IMR-90 (cell line): Measurements from ENCODE around the gene SERPING1. TPM values are rescaled to one million over a fixed set of nuclear protein-coding genes. Genes with fewer than 3 reads are reported as not detected.

Experiments
- ATAC-seq: fragments of 200-7000 bp; cut with Tn5 transposase; 2 replicates; pipeline ENCODE4 v1.9.1; 2020; ENCODE audit warnings: low read depth, mild to moderate bottlenecking, moderate library complexity
- BruUV-seq: library from RNA; stranded (reverse); fragments of 400-500 nt; replicated peaks from 2 replicates; lab custom pipeline; 2021; lab: Mats Ljungman, UMichigan
- CTCF ChIA-PET: fragments of 300-600 bp; formaldehyde crosslinking; extraction: SDS; loops from one replicate; lab custom pipeline; 2021; ENCODE audit warnings: antibody characterized with exemption; lab: Yijun Ruan, JAX
- POLR2A ChIA-PET: fragments of 300-600 bp; sonication (Branson Sonifier 250); formaldehyde crosslinking; loops from one replicate; lab custom pipeline; 2022; ENCODE audit warnings: antibody characterized with exemption; ENCODE audit not compliant: unreplicated experiment; lab: Charles Lee
- DNase-seq: peaks from one replicate; pipeline ENCODE4 v3.0.0; 2013
- H2AFZ ChIP-seq: replicated peaks from 2 replicates; pipeline ENCODE3; 2013; ENCODE audit warnings: low read length, mild to moderate bottlenecking; ENCODE audit not compliant: poor library complexity
- H2AK5ac ChIP-seq: 2 replicates; pipeline ENCODE4 v1.6.1; 2013; ENCODE audit warnings: low read depth, low read length, inconsistent platforms
- H2AK9ac ChIP-seq: replicated peaks from 2 replicates; pipeline ENCODE3; 2013; ENCODE audit warnings: mild to moderate bottlenecking, low read depth, low read length, moderate library complexity; ENCODE audit not compliant: poor library complexity
- H2BK120ac ChIP-seq: 2 replicates; pipeline ENCODE4 v1.6.1; 2013; ENCODE audit warnings: low read depth, low read length, inconsistent platforms
- H2BK15ac ChIP-seq: 3 replicates; pipeline ENCODE4 v1.6.1; 2013; ENCODE audit warnings: low read depth, low read length, inconsistent platforms
- H2BK20ac ChIP-seq: 2 replicates; pipeline ENCODE4 v1.6.1; 2013; ENCODE audit warnings: low read depth, mild to moderate bottlenecking, inconsistent platforms, low read length, moderate library complexity
- H2BK5ac ChIP-seq: 2 replicates; pipeline ENCODE4 v1.6.1; 2013; ENCODE audit warnings: mild to moderate bottlenecking, low read depth, low read length, inconsistent platforms; ENCODE audit not compliant: poor library complexity, severe bottlenecking
- H3K14ac ChIP-seq: replicated peaks from 2 replicates; pipeline ENCODE4 v1.6.1; 2013; ENCODE audit warnings: low read depth, low read length, inconsistent platforms
- H3K18ac ChIP-seq: 2 replicates; pipeline ENCODE4 v1.6.1; 2013; ENCODE audit warnings: low read depth, low read length, control low read depth
- H3K23ac ChIP-seq: 2 replicates; pipeline ENCODE4 v1.6.1; 2013; ENCODE audit warnings: low read depth, low read length, inconsistent platforms
- H3K27ac ChIP-seq: 2 replicates; pipeline ENCODE4 v1.5.1; 2013; ENCODE audit warnings: mild to moderate bottlenecking, control low read depth, low read length; ENCODE audit not compliant: insufficient read depth
- H3K27me3 ChIP-seq: 2 replicates; pipeline ENCODE4 v1.6.1; 2013; ENCODE audit warnings: low read length; ENCODE audit not compliant: control insufficient read depth, insufficient read depth
- H3K36me3 ChIP-seq: 2 replicates; pipeline ENCODE4 v1.6.1; 2013; ENCODE audit warnings: low read length, mixed read lengths; ENCODE audit not compliant: control insufficient read depth, insufficient read depth
- H3K4ac ChIP-seq: 2 replicates; pipeline ENCODE4 v1.6.1; 2013; ENCODE audit warnings: low read depth, low read length, inconsistent platforms
- H3K4me1 ChIP-seq: 2 replicates; pipeline ENCODE4 v1.6.1; 2013; ENCODE audit warnings: low read length, mixed read lengths; ENCODE audit not compliant: control insufficient read depth, insufficient read depth
- H3K4me2 ChIP-seq: 2 replicates; pipeline ENCODE4 v1.6.1; 2013; ENCODE audit warnings: low read depth, mild to moderate bottlenecking, control low read depth, low read length, moderate library complexity
- H3K4me3 ChIP-seq: 2 replicates; pipeline ENCODE4 v1.5.1; 2013; ENCODE audit warnings: low read depth, mild to moderate bottlenecking, control low read depth, low read length, moderate library complexity; ENCODE audit not compliant: insufficient read depth
- H3K56ac ChIP-seq: 2 replicates; pipeline ENCODE4 v1.6.1; 2013; ENCODE audit warnings: low read length, inconsistent platforms; ENCODE audit not compliant: insufficient read depth; ENCODE audit errors: extremely low read depth
- H3K79me1 ChIP-seq, 2 experiments: 2 replicates each; pipeline ENCODE4 v1.6.1; 2013; ENCODE audit warnings: low read length in 2 of 2, inconsistent platforms in 1 of 2, low read depth in 1 of 2
- H3K9ac ChIP-seq: 2 replicates; pipeline ENCODE4 v1.6.1; 2013; ENCODE audit warnings: low read depth, low read length, control low read depth
- H3K9me1 ChIP-seq: 2 replicates; pipeline ENCODE4 v1.6.1; 2013; ENCODE audit warnings: low read length, inconsistent platforms; ENCODE audit not compliant: insufficient read depth
- H3K9me3 ChIP-seq: 2 replicates; pipeline ENCODE4 v1.6.1; 2013; ENCODE audit warnings: low read length; ENCODE audit not compliant: control insufficient read depth, insufficient read depth
- H4K20me1 ChIP-seq: 2 replicates; pipeline ENCODE4 v1.6.1; 2013; ENCODE audit warnings: low read length, inconsistent platforms; ENCODE audit not compliant: insufficient read depth
- H4K5ac ChIP-seq: 2 replicates; pipeline ENCODE4 v1.6.1; 2013; ENCODE audit warnings: mild to moderate bottlenecking, low read depth, low read length, control low read depth
- H4K8ac ChIP-seq, 2 experiments: 2 replicates each; pipeline ENCODE4 v1.6.1; 2013; ENCODE audit warnings: low read depth in 2 of 2, low read length in 2 of 2, control low read depth in 1 of 2, inconsistent platforms in 1 of 2
- H4K91ac ChIP-seq: 2 replicates; pipeline ENCODE4 v1.6.1; 2013; ENCODE audit warnings: low read depth, low read length, inconsistent platforms; ENCODE audit not compliant: insufficient read depth
- BHLHE40 ChIP-seq: fragments of 150-350 bp; IDR thresholded peaks from 2 replicates; pipeline ENCODE4 v1.6.1; 2016; ENCODE audit warnings: mild to moderate bottlenecking, low read depth, low read length
- CEBPB ChIP-seq: IDR thresholded peaks from 2 replicates; pipeline ENCODE4 v1.6.1; 2012; ENCODE audit warnings: low read depth, low read length, improper control_type of control experiment
- CHD1 ChIP-seq: IDR thresholded peaks from 2 replicates; pipeline ENCODE4 v1.6.1; 2012; ENCODE audit warnings: low read depth, low read length, improper control_type of control experiment
- CTCF ChIP-seq: conservative IDR thresholded peaks from 2 replicates; pipeline ENCODE4 v1.5.1; 2012; ENCODE audit warnings: mild to moderate bottlenecking, low read depth, low read length, improper control_type of control experiment
- FOS ChIP-seq: fragments of 150-350 bp; IDR thresholded peaks from 2 replicates; pipeline ENCODE4 v1.6.1; 2016; ENCODE audit warnings: low read depth, low read length
- MAFK ChIP-seq: IDR thresholded peaks from 2 replicates; pipeline ENCODE4 v1.6.1; 2012; ENCODE audit warnings: low read depth, low read length, improper control_type of control experiment
- MAZ ChIP-seq: IDR thresholded peaks from 2 replicates; pipeline ENCODE4 v1.6.1; 2012; ENCODE audit warnings: low read depth, mild to moderate bottlenecking, low read length, improper control_type of control experiment, moderate library complexity, borderline replicate concordance
- MXI1 ChIP-seq: IDR thresholded peaks from 2 replicates; pipeline ENCODE4 v1.6.1; 2012; ENCODE audit warnings: low read depth, mild to moderate bottlenecking, low read length, moderate library complexity, borderline replicate concordance
- NFE2L2 ChIP-seq: fragments of 150-350 bp; IDR thresholded peaks from 2 replicates; pipeline ENCODE4 v1.6.1; 2016; ENCODE audit warnings: low read depth, mild to moderate bottlenecking, low read length
- POLR2A ChIP-seq: IDR thresholded peaks from 2 replicates; pipeline ENCODE4 v1.6.1; 2012; ENCODE audit warnings: mild to moderate bottlenecking, low read depth, low read length
- RAD21 ChIP-seq: IDR thresholded peaks from 2 replicates; pipeline ENCODE4 v1.6.1; 2012; ENCODE audit warnings: low read length, improper control_type of control experiment
- RCOR1 ChIP-seq: IDR thresholded peaks from 2 replicates; pipeline ENCODE4 v1.6.1; 2012; ENCODE audit warnings: mild to moderate bottlenecking, low read length, improper control_type of control experiment; ENCODE audit not compliant: insufficient replicate concordance
- RFX5 ChIP-seq: IDR thresholded peaks from 2 replicates; pipeline ENCODE4 v1.8.0; 2012; ENCODE audit warnings: low read depth, mild to moderate bottlenecking, low read length, moderate library complexity
- SMC3 ChIP-seq: fragments of 150-350 bp; IDR thresholded peaks from 2 replicates; pipeline ENCODE4 v1.6.1; 2016; ENCODE audit warnings: low read depth, mild to moderate bottlenecking, antibody characterized with exemption, low read length, moderate library complexity
- USF2 ChIP-seq: fragments of 150-350 bp; IDR thresholded peaks from 2 replicates; pipeline ENCODE4 v1.6.1; 2017; ENCODE audit warnings: mild to moderate bottlenecking, antibody characterized with exemption, low read length, low read depth
- WGBS, 2 experiments: methylation state at CpG; one replicate each; pipeline versions ENCODE4 v1.1.5 to v1.1.7; 2013; ENCODE audit warnings: missing lambda C conversion rate in 2 of 2; ENCODE audit not compliant: insufficient read length in 1 of 2; ENCODE audit errors: extremely low coverage in 2 of 2; 5-methylcytosine and 5-hydroxymethylcytosine counted together
- dilution Hi-C: fragments of 300-500 bp; cut with HindIII; formaldehyde crosslinking; loops from one replicate; pipeline ENCODE4 v1.14.3; 2018; ENCODE audit warnings: low sequenced_read_pairs; ENCODE audit not compliant: unreplicated experiment
- in situ Hi-C: fragments of 300-500 bp; cut with MboI; formaldehyde crosslinking; loops from 3 replicates; pipeline ENCODE4 v1.14.3; 2019; ENCODE audit warnings: low sequenced_read_pairs, inconsistent platforms, mixed read lengths
- intact Hi-C: fragments of 100-400 bp; cut with micrococcal nuclease; formaldehyde crosslinking; loops from 2 replicates; pipeline ENCODE4 v1.10.0; 2022
- polyA plus RNA-seq, 3 experiments: library from polyadenylated mRNA; depleted of rRNA; stranded (reverse); fragments of >200 nt; gene quantifications; 2 replicates each; pipeline ENCODE4 v1.2.3, GENCODE V29; 2012; ENCODE audit warnings: low replicate concordance in 1 of 3
- total RNA-seq: library from RNA; depleted of rRNA; stranded (reverse); fragments of >200 nt; gene quantifications from 2 replicates; pipeline ENCODE4 v1.2.3, GENCODE V29; 2012

SERPING1 gene
- total and polyA plus RNA-seq, 2 of the 4 experiments (the other 2 are of a cell fraction), result 2.0 to 30.7 TPM

- H3K23ac ChIP-seq, result no peak overlapping the region
- H3K56ac ChIP-seq, result no peak overlapping the region
- no peak overlapping the region for H3K4me3 ChIP-seq
- H2AFZ ChIP-seq, result no peak overlapping the region
- no peak for DNase-seq
- ChIA-PET CTCF (interaction anchor here (1.0 kb wide), 1 partner anchor 10 kb away, joined by 3 read pairs; no protein-coding TSS in a partner anchor), POLR2A (no interaction called here)
- H4K20me1 ChIP-seq, result no peaks in the 10 kb centered on the region
- no peak overlapping the region for H4K8ac ChIP-seq
- H2BK120ac ChIP-seq, result no peak overlapping the region
- no TSS peak for BruUV-seq
- no peak overlapping the region for H3K14ac ChIP-seq
- ATAC-seq, result no peak
- no peak overlapping the region for H2AK9ac ChIP-seq
- H3K4me2 ChIP-seq, result no peak overlapping the region
- TF ChIP-seq CHD1, result no peak
- TF ChIP-seq MAFK, result no peak
- TF ChIP-seq NFE2L2, result no peak
- no peak for TF ChIP-seq MAZ
- TF ChIP-seq CEBPB, result no peak
- no peak for TF ChIP-seq RAD21
- no peak for TF ChIP-seq USF2
- no peak for TF ChIP-seq BHLHE40
- no peak for TF ChIP-seq POLR2A
- TF ChIP-seq FOS, result no peak
- TF ChIP-seq RFX5, result no peak
- no peak for TF ChIP-seq MXI1
- TF ChIP-seq SMC3, result no peak
- no peak for TF ChIP-seq RCOR1
- no peak for TF ChIP-seq CTCF
- no peaks in the 10 kb centered on the region for H3K4me1 ChIP-seq
- in situ Hi-C loops (no loop called here), intact Hi-C loops (no loop called here), dilution Hi-C loops (no loop called here)
- no peak overlapping the region for H4K91ac ChIP-seq
- no peaks in the 10 kb centered on the region for H3K9me1 ChIP-seq
- no peak overlapping the region for H4K5ac ChIP-seq
- no peak overlapping the region for H2AK5ac ChIP-seq
- H3K36me3 ChIP-seq, result no peaks in the 10 kb centered on the region
- peaks cover 1% of the 10 kb centered on the region; the same call in 1 of the 2 replicates for H3K27me3 ChIP-seq
- H3K9me3 ChIP-seq, result no peaks in the 10 kb centered on the region
- no peak overlapping the region for H3K4ac ChIP-seq
- WGBS, 2 experiments, result no CpG with 5 or more reads among the region's 2 CpGs
- H2BK5ac ChIP-seq, result no peak overlapping the region
- no peaks in the 10 kb centered on the region for H3K79me1 ChIP-seq
- H3K18ac ChIP-seq, result no peak overlapping the region
- no peak overlapping the region for H3K27ac ChIP-seq
- no peak overlapping the region for H3K9ac ChIP-seq
- H2BK15ac ChIP-seq, result no peak overlapping the region
- no peak overlapping the region for H2BK20ac ChIP-seq
These were observed 27.4 kb downstream of the SERPING1 start for GRCh38 chr11:57624864-57625263.
